Bronchial epithelial cell (primary cell): ENCODE results near the gene CLK3. TPM values are rescaled to one million over a fixed set of nuclear protein-coding genes. Genes with fewer than 3 reads are reported as not detected.

Source experiments
- DNase-seq: peaks from one replicate; pipeline ENCODE4 v3.0.0-alpha.2; 2010; ENCODE audit warnings: low read depth
- FAIRE-seq: peaks from 2 replicates; lab custom pipeline; 2011; peaks lifted over from hg19 to GRCh38; lab: Jason Lieb, UNC
- H3K27me3 ChIP-seq: 2 replicates; pipeline ENCODE4 v1.5.1; 2011; ENCODE audit warnings: low read length; ENCODE audit not compliant: control insufficient read depth, insufficient read depth
- H3K36me3 ChIP-seq: 2 replicates; pipeline ENCODE4 v1.5.1; 2011; ENCODE audit warnings: low read length; ENCODE audit not compliant: control insufficient read depth, insufficient read depth
- H3K4me3 ChIP-seq: 2 replicates; pipeline ENCODE4 v1.5.1; 2011; ENCODE audit warnings: mild to moderate bottlenecking, low read depth, low read length, control low read depth
- CTCF ChIP-seq: IDR thresholded peaks from 2 replicates; pipeline ENCODE4 v1.5.1; 2011; ENCODE audit warnings: mild to moderate bottlenecking, moderate library complexity, low read length, control low read depth, inconsistent platforms; ENCODE audit not compliant: insufficient read depth, severe bottlenecking
- total RNA-seq: library from RNA; depleted of rRNA; stranded (reverse); fragments of >200 nt; gene quantifications from 2 replicates; pipeline ENCODE4 v1.2.1, GENCODE V29; 2014

Gene CLK3
- total RNA-seq, 1 donor from 2014 or later: 115 TPM

GRCh38 chr15:74631935-74632560, 16.4 kb downstream of the CLK3 start:
- Histone ChIP-seq H3K4me3 (no peak overlapping the region), H3K36me3 (peaks cover 34% of the 10 kb centered on the region), H3K27me3 (no peaks in the 10 kb centered on the region)
- DNase-seq (peak; percentile 33), FAIRE-seq (no peak)
- TF ChIP-seq CTCF: peak; percentile 94

GRCh38 chr15:74632601-74633000, 17.0 kb downstream of the CLK3 start:
- no peak for TF ChIP-seq CTCF

GRCh38 chr15:74633781-74634180, 18.1 kb downstream of the CLK3 start:
- FAIRE-seq (no peak), DNase-seq (no peak)
- no peak for TF ChIP-seq CTCF
- H3K27me3 ChIP-seq: no peaks in the 10 kb centered on the region
- no peak overlapping the region for H3K4me3 ChIP-seq
- peaks cover 22% of the 10 kb centered on the region for H3K36me3 ChIP-seq

More at GRCh38 chr15:74632601-74633000, 17.0 kb downstream of the CLK3 start:
- Histone ChIP-seq H3K36me3 (peaks cover 30% of the 10 kb centered on the region), H3K4me3 (no peak overlapping the region), H3K27me3 (no peaks in the 10 kb centered on the region)
- FAIRE-seq (no peak), DNase-seq (no peak)

- peak; percentile 84 for TF ChIP-seq CTCF
- FAIRE-seq: peak; percentile 7
- no peaks in the 10 kb centered on the region for H3K27me3 ChIP-seq
- peak; percentile 59 for DNase-seq
- peaks cover 18% of the 10 kb centered on the region for H3K36me3 ChIP-seq
- no peak overlapping the region for H3K4me3 ChIP-seq
Observed at GRCh38 chr15:74635228-74635627, 19.6 kb downstream of the CLK3 start.

- no peak for TF ChIP-seq CTCF
- no peak overlapping the region for H3K4me3 ChIP-seq
- no peak for FAIRE-seq
- H3K36me3 ChIP-seq: peaks cover 17% of the 10 kb centered on the region
- H3K27me3 ChIP-seq: no peaks in the 10 kb centered on the region
- DNase-seq: no peak
Observed at GRCh38 chr15:74636984-74637383, 21.3 kb downstream of the CLK3 start.

GRCh38 chr15:74641151-74641550, 25.5 kb downstream of the CLK3 start:
- FAIRE-seq (no peak), DNase-seq (no peak)
- Histone ChIP-seq H3K36me3 (peaks cover 1% of the 10 kb centered on the region), H3K27me3 (no peaks in the 10 kb centered on the region), H3K4me3 (no peak overlapping the region)
- TF ChIP-seq CTCF: no peak
